Right lobe of liver (tissue), 4 donors: Measurements from ENCODE around the gene YTHDF2.

Experiments
- POLR2A ChIP-seq: fragments of 450-650 bp; IDR thresholded peaks from one replicate; pipeline ENCODE4 v1.6.1; 2017; ENCODE audit warnings: antibody characterized with exemption, mild to moderate bottlenecking
- TF ChIP-seq, protein P1 (sequence below), 4 donors: fragments of 200-600 bp in 3 of 4; fragments of 450-650 bp in 1 of 4; IDR thresholded peaks; one replicate each; pipeline versions ENCODE4 v1.5.1 to v1.8.0; 2016 to 2022; ENCODE audit warnings: antibody characterized with exemption in 4 of 4, mild to moderate bottlenecking in 2 of 4
- donor health status: DM: no; HTN: no; CAD: no.
- donor health status: DM: no; HTN: no; CAD: no.
- donor health status: DM: no; HTN: yes; CAD: no.

DNA sequence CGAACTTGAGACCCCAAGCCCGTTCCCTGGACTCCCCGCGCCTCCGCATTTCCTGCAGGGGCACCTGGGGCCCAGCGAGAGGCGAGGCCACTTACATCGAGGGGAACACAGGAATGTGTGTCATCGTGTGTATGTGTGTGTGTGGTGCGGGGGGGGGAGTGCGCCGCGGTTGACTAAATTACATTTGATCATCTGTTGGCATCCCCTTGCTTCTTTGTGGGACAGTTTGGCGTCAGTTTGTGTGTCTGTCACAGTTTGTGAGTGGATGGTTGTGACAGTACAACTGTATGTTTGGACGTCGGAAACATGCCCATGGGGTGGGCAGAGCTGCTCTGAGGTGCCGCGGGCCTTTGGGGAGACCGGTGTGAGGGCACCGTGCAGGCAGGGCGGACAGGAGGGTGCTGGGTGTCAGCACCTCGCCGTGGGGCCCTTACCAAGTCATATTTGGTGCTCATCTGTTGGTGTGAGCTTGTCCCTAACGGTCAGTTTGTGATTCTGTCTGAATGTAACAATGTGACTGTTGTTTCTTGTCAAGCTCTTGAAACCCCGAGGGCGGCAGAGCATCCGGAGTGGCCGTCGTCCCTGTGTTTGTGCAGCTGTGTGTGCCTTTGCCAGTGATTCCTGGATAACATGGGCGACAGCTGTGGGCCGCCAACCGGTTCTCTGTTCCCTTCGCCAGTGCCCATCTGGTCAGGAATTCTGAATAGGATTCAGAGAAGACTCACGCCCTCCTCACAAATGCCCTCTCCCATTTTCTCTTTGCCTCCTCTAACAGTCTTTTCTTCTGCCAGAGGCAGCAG lies 76.1 kb downstream of the YTHDF2 start:
- TF ChIP-seq, protein P1, sequence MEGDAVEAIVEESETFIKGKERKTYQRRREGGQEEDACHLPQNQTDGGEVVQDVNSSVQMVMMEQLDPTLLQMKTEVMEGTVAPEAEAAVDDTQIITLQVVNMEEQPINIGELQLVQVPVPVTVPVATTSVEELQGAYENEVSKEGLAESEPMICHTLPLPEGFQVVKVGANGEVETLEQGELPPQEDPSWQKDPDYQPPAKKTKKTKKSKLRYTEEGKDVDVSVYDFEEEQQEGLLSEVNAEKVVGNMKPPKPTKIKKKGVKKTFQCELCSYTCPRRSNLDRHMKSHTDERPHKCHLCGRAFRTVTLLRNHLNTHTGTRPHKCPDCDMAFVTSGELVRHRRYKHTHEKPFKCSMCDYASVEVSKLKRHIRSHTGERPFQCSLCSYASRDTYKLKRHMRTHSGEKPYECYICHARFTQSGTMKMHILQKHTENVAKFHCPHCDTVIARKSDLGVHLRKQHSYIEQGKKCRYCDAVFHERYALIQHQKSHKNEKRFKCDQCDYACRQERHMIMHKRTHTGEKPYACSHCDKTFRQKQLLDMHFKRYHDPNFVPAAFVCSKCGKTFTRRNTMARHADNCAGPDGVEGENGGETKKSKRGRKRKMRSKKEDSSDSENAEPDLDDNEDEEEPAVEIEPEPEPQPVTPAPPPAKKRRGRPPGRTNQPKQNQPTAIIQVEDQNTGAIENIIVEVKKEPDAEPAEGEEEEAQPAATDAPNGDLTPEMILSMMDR (IDR thresholded peaks at IDR 0.05) = no peak
- TF ChIP-seq POLR2A = no peak
